Esophagus (tissue), 2 donors: Measurements from ENCODE around the gene UBE2E3. TPM values are rescaled to one million over a fixed set of nuclear protein-coding genes. Genes with fewer than 3 reads are reported as not detected.

ENCODE experiments used
- H3K27ac ChIP-seq, 2 donors: one replicate each; pipeline ENCODE4 v1.5.1; 2013; ENCODE audit warnings: low read depth in 2 of 2, mild to moderate bottlenecking in 2 of 2, inconsistent platforms in 1 of 2, low read length in 1 of 2, moderate library complexity in 1 of 2
- H3K27me3 ChIP-seq, 2 donors: one replicate each; pipeline ENCODE4 v1.6.1; 2013; ENCODE audit warnings: low read length in 2 of 2, control low read depth in 1 of 2, mild to moderate bottlenecking in 1 of 2; ENCODE audit not compliant: insufficient read depth in 2 of 2, control insufficient read depth in 1 of 2
- H3K36me3 ChIP-seq, 2 donors: one replicate each; pipeline ENCODE4 v1.6.1; 2013; ENCODE audit warnings: low read length in 1 of 2; ENCODE audit not compliant: control insufficient read depth in 2 of 2, insufficient read depth in 2 of 2
- H3K4me1 ChIP-seq, 2 donors: one replicate each; pipeline ENCODE4 v1.6.1; 2013; ENCODE audit warnings: low read length in 1 of 2; ENCODE audit not compliant: control insufficient read depth in 2 of 2, insufficient read depth in 2 of 2
- H3K4me3 ChIP-seq, 2 donors: one replicate each; pipeline ENCODE4 v1.5.1; 2013; ENCODE audit warnings: low read length in 2 of 2, mild to moderate bottlenecking in 2 of 2, low read depth in 1 of 2, moderate library complexity in 1 of 2
- H3K9me3 ChIP-seq, 2 donors: one replicate each; pipeline ENCODE4 v1.6.1; 2013; ENCODE audit warnings: mild to moderate bottlenecking in 2 of 2, low read depth in 1 of 2, low read length in 1 of 2, moderate library complexity in 1 of 2; ENCODE audit not compliant: control insufficient read depth in 2 of 2, insufficient read depth in 1 of 2
- WGBS, 2 donors: extraction: QIAGEN DNeasy Blood & Tissue Kit; methylation state at CpG; one replicate each; pipeline ENCODE4 v1.1.7; 2013; 5-methylcytosine and 5-hydroxymethylcytosine counted together
- polyA plus RNA-seq, 2 donors: library from polyadenylated mRNA; stranded (reverse); fragments of 200-250 nt; gene quantifications; one replicate each; pipeline ENCODE4 v1.2.3, GENCODE V29; 2013
- donor health status: healthy with polysubstance abuse.
- donor health status: Bipolar disorder and iron deficiency.

Gene UBE2E3
- polyA plus RNA-seq, 2 donors: 21.3 to 33.4 TPM

DNA sequence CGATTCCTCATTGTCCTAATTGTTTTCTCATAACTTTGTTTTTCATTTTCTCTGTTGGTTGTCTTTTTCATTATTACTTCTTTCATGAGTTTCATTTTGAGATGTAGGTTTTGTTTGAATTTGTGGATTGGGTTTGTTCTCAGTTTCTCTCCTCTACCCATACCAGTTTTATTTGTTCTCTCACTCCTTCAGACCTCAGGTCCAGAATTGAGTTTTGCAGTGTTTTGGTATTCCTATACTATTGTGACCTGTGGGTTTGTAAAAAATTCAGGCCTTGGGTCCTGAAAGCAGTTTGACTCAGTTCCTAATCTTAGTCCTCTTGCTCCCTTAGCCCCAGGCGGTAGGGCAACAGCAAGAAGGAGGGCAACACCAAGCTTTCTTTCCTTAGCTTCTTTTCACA, 28.3 kb upstream of the UBE2E3 start:
- no peaks in the 10 kb centered on the region for H3K4me1 ChIP-seq
- no peaks in the 10 kb centered on the region for H3K36me3 ChIP-seq
- H3K27me3 ChIP-seq: no peaks in the 10 kb centered on the region
- 83 to 89% methylated on average over 2 of the region's 2 CpGs for WGBS, 2 donors
- H3K27ac ChIP-seq: no peak overlapping the region
- peaks cover 0 to 2% of the 10 kb centered on the region in 2 donors for H3K9me3 ChIP-seq
- no peak overlapping the region for H3K4me3 ChIP-seq

DNA sequence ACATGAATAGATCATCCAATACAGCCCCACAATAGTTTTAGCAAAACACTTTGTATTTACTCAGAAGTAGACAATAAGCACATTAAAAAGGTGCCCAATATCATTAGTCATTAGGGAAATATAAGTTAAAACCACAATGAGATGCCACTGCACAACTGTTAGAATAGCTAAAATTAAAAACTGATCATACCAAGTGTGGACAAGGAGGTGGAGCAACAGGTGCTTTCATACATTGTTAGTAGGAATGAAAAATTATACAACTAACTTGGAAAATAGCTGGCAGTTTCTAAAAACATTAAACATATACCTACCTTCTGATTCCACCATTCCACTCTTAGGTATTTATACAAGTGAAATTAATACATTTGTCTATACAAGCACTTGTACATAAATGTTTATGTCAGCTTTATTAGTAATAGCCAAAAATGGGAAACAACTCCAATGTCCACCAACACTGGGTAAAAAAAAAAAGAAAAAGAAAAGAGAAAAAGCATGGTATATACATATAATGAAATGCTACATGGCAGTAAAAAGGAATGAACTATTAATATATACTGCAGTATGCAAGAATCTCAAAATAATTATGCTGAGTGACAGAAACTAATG, 27.6 kb upstream of the UBE2E3 start:
- Histone ChIP-seq H3K36me3 (no peaks in the 10 kb centered on the region), H3K4me1 (no peaks in the 10 kb centered on the region), H3K27me3 (no peaks in the 10 kb centered on the region), H3K9me3 (peaks cover 0 to 2% of the 10 kb centered on the region in 2 donors), H3K4me3 (no peak overlapping the region), H3K27ac (no peak overlapping the region)

DNA sequence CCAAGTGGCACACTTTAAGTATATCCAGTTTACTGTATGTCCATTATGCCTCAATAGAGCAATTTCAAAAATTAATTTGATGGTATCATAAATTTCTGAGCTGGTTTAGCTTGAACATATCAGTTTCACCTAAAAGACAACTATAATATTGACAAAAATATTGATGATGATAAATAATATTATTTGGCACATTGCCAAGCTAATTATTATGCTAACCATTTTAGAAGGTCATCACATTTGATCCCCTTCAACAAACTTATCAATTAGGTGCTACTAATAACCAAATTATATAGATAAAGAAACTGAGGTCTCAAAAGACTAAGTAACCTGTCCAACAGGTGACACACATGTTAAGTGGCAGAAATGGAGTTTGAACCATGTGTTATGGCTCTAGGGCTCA, 26.9 kb upstream of the UBE2E3 start:
- peaks cover 0 to 2% of the 10 kb centered on the region in 2 donors for H3K9me3 ChIP-seq
- H3K4me3 ChIP-seq: no peak overlapping the region
- H3K36me3 ChIP-seq: no peaks in the 10 kb centered on the region
- H3K27ac ChIP-seq: no peak overlapping the region
- H3K4me1 ChIP-seq: no peaks in the 10 kb centered on the region
- H3K27me3 ChIP-seq: no peaks in the 10 kb centered on the region

DNA sequence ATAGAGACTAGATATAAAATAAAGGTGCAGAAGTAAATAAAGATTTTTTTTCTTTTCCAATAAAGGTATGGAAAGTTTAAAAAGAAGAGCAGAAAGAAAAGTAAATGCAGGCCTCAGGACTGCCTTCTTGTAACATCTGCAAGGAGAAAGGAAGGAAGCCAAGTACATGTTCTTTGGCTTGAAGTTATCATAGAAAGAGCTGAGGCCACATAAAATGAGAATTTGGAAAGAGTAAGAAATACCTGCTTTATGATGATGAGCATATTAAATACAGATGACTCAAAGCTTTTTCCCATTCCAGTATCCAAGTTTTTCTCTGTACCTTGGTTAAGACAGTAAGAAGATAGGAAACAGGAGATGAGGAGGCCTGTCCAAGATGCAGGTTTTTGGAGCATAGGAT, 25.3 kb upstream of the UBE2E3 start:
- Histone ChIP-seq H3K4me1 (no peaks in the 10 kb centered on the region), H3K9me3 (peaks cover 0 to 2% of the 10 kb centered on the region in 2 donors), H3K36me3 (no peaks in the 10 kb centered on the region), H3K4me3 (no peak overlapping the region), H3K27me3 (no peaks in the 10 kb centered on the region), H3K27ac (no peak overlapping the region)

DNA sequence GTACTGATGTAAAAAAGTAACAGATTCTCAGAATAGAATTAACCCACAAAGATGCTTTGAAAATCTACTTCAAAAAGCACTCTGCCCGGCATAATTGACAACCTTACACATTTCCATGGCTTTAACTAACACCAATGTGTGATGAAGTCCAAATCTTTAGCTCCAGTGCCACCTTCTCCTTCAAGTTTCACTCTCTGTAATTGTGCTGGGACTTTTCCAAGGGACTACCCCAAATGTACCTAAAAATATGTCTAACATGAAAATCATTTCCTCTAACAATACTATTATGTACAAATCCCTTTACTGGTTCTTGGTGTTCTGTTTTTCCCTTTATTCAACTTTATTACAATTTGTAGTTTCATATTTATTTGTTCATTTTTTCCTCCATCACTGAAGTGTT, 20.6 kb upstream of the UBE2E3 start:
- H3K9me3 ChIP-seq: no peaks in the 10 kb centered on the region
- H3K4me1 ChIP-seq: no peaks in the 10 kb centered on the region
- no peaks in the 10 kb centered on the region for H3K36me3 ChIP-seq
- no peaks in the 10 kb centered on the region for H3K27me3 ChIP-seq
- WGBS, 2 donors: 81 to 87% methylated on average over 1 of the region's 1 CpG
- no peak overlapping the region for H3K27ac ChIP-seq
- H3K4me3 ChIP-seq: no peak overlapping the region

DNA sequence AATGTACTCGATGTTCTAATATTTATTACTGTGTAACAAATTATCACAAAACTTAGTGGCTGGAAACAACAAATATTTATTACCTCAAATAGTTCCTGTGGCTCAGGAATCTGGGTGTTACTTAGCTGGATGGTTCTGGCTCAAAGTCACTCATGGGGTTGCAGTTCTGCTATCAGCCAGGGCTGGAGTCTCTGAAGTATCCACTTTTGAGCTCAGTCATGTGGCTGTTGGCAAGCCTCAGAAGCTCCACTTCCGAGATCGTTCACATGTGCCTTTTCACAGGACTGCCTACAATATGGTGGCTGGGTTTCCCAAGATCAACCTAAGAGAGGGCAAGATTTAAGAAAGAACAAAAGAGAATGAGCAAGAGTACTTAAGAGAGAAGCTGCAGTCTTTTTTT, 19.4 kb upstream of the UBE2E3 start:
- Histone ChIP-seq H3K4me3 (no peak overlapping the region), H3K36me3 (no peaks in the 10 kb centered on the region), H3K4me1 (no peaks in the 10 kb centered on the region), H3K27ac (no peak overlapping the region), H3K27me3 (no peaks in the 10 kb centered on the region), H3K9me3 (no peaks in the 10 kb centered on the region)
- 75 to 88% methylated on average over 3 of the region's 3 CpGs for WGBS, 2 donors

DNA sequence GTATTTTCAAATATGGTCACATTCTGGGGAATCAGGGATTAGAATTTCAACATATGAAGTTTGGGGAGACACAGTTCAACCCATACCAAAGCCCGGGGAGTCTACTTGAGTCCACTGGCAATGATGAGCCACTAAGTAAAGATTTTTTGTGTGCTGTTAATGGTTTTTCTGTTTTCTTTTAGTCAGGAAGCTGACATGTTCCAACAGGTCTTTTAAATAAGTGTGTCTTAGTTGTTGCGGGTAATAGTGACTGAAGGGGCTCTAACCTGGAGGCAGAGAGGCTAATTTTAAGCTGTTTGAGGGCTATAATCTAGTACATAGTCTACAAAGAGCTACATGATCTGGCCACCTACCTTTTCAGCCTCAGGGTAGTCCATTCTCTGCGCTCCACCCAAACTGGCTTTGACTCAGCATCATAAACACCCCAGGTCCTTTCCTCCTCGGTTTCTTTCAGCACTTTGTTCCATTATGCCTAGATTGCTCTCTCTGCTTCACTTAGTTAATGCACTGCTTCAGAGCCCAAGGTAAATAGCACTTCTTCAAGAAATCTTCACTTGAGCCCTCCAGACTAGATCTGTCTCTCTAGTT, 17.6 kb upstream of the UBE2E3 start:
- no peaks in the 10 kb centered on the region for H3K36me3 ChIP-seq
- 59 to 70% methylated on average over 4 of the region's 4 CpGs for WGBS, 2 donors
- no peak overlapping the region for H3K4me3 ChIP-seq
- no peak overlapping the region for H3K27ac ChIP-seq
- no peaks in the 10 kb centered on the region for H3K27me3 ChIP-seq
- no peaks in the 10 kb centered on the region for H3K9me3 ChIP-seq
- no peaks in the 10 kb centered on the region for H3K4me1 ChIP-seq

DNA sequence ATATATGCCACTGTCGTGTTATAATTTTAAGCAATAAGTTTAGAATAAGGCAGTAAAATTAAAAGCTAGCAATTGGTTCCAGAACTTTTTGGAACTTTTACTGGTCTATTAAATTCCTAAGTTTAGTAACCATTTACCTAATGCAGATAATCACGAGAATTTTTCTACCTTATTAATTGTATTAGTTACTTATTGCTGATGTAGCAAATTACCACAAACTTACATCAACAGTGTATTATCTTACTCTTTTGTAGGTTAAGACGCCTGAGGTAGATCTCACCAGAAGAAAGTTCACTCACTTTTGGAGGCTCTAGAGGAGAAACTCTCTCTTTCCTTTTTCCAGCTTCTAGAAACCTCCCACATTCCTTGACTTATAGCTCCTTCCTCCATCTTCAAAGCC, 14.0 kb upstream of the UBE2E3 start:
- no peaks in the 10 kb centered on the region for H3K27me3 ChIP-seq
- 93 to 96% methylated on average over 3 of the region's 3 CpGs for WGBS, 2 donors
- H3K4me1 ChIP-seq: no peaks in the 10 kb centered on the region
- H3K36me3 ChIP-seq: no peaks in the 10 kb centered on the region
- H3K9me3 ChIP-seq: no peaks in the 10 kb centered on the region
- no peak overlapping the region for H3K27ac ChIP-seq
- H3K4me3 ChIP-seq: no peak overlapping the region

DNA sequence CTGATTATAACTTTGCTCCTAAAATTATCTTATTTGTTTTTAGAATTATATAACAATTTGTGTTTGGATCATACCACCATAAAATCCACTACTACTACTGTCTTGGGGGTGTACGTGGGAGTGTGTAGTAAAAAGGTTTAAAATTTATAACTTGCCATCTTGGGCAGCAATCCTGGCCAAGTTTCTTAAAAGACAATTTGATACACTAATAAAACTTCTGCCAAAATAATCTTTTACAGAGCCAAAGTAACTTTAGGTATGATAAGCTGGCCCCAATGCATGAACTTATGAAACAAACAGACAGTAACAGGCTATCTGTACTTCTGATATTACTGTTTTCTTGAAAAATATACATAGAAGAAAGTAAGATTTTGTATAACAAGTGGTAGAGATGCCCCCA, 11.3 kb upstream of the UBE2E3 start:
- Histone ChIP-seq H3K4me3 (no peak overlapping the region), H3K9me3 (no peaks in the 10 kb centered on the region), H3K27ac (no peak overlapping the region), H3K36me3 (no peaks in the 10 kb centered on the region), H3K27me3 (no peaks in the 10 kb centered on the region), H3K4me1 (no peaks in the 10 kb centered on the region)
- WGBS, 2 donors: 62 to 71% methylated on average over 1 of the region's 1 CpG

DNA sequence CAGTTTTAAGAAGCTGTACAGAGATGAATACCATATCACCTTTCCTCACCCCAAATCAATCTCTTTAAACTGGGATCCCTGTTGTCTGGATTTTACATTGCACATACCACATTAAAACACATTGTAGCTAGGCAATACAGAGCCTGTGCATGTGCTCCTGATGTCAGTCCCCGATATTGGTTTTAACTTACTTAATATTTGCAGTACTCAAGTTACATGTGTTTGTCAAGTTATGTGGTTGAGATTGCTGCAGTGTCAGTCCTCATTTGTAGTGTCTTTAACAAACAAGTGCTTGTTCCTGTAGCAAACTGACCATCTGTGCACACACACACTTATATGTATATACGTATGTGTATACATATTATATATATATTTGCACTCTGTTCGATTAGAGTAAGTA, 10.4 kb upstream of the UBE2E3 start:
- H3K36me3 ChIP-seq: no peaks in the 10 kb centered on the region
- WGBS, 2 donors: 76 to 85% methylated on average over 3 of the region's 3 CpGs
- H3K27me3 ChIP-seq: no peaks in the 10 kb centered on the region

More for the DNA sequence above, 10.4 kb upstream of the UBE2E3 start:
- H3K4me3 ChIP-seq: no peak overlapping the region
- no peaks in the 10 kb centered on the region for H3K9me3 ChIP-seq
- H3K27ac ChIP-seq: no peak overlapping the region
- no peaks in the 10 kb centered on the region for H3K4me1 ChIP-seq
